H1 (cell line): ENCODE results near the gene PCED1B. TPM values are rescaled to one million over a fixed set of nuclear protein-coding genes. Genes with fewer than 3 reads are reported as not detected.

Experiments used
- CTCF ChIA-PET: fragments of 300-600 bp; sonication (Branson Sonifier 250); formaldehyde crosslinking; loops from one replicate; lab custom pipeline; 2021; ENCODE audit not compliant: partially characterized antibody; lab: Charles Lee
- POLR2A ChIA-PET: fragments of 300-600 bp; sonication (Branson Sonifier 250); formaldehyde crosslinking; loops from one replicate; lab custom pipeline; 2021; ENCODE audit warnings: inconsistent platforms; ENCODE audit not compliant: partially characterized antibody; lab: Charles Lee
- DNase-seq, 2 experiments: peaks; one replicate each; pipeline versions ENCODE4 v3.0.0 to v3.0.0-alpha.2; 2010 to 2022; ENCODE audit warnings: low spot score in 2 of 2, low read depth in 1 of 2, mixed read lengths in 1 of 2
- FAIRE-seq: peaks from 2 replicates; lab custom pipeline; 2011; peaks lifted over from hg19 to GRCh38; lab: Jason Lieb, UNC
- H2AFZ ChIP-seq: 2 replicates; pipeline ENCODE4 v1.8.1; 2012; ENCODE audit warnings: low read length, inconsistent platforms
- H2AK5ac ChIP-seq: 2 replicates; pipeline ENCODE4 v1.6.1; 2013; ENCODE audit warnings: low read depth, low read length
- H2BK120ac ChIP-seq: replicated peaks from 2 replicates; pipeline ENCODE3; 2013; ENCODE audit warnings: low read depth, low read length, inconsistent platforms
- H2BK12ac ChIP-seq: 2 replicates; pipeline ENCODE4 v1.6.1; 2013; ENCODE audit warnings: low read depth, low read length
- H2BK15ac ChIP-seq: 2 replicates; pipeline ENCODE4 v1.6.1; 2013; ENCODE audit warnings: low read length
- H2BK20ac ChIP-seq: 2 replicates; pipeline ENCODE4 v1.6.1; 2013; ENCODE audit warnings: low read length
- H2BK5ac ChIP-seq: 2 replicates; pipeline ENCODE4 v1.6.1; 2013; ENCODE audit warnings: low read depth, low read length
- H3K14ac ChIP-seq: 2 replicates; pipeline ENCODE4 v1.6.1; 2013; ENCODE audit warnings: inconsistent platforms; ENCODE audit not compliant: insufficient read length
- H3K18ac ChIP-seq: 2 replicates; pipeline ENCODE4 v1.6.1; 2013; ENCODE audit warnings: low read length; ENCODE audit errors: extremely low read depth
- H3K23ac ChIP-seq: 2 replicates; pipeline ENCODE4 v1.6.1; 2013; ENCODE audit warnings: inconsistent platforms; ENCODE audit not compliant: insufficient read length
- H3K23me2 ChIP-seq: 2 replicates; pipeline ENCODE4 v1.6.1; 2013; ENCODE audit warnings: low read depth, low read length
- H3K27ac ChIP-seq: 2 replicates; pipeline ENCODE4 v1.6.1; 2011; ENCODE audit warnings: low read depth, low read length, inconsistent platforms
- H3K27me3 ChIP-seq, 4 experiments: replicated peaks in 1 of 4; 1 replicate in 1 of 4; 2 replicates in 3 of 4; pipeline versions ENCODE4 v1.6.1 to v1.8.1; 2011 to 2013; ENCODE audit warnings: low read length in 3 of 4, mild to moderate bottlenecking in 3 of 4, inconsistent platforms in 2 of 4, mixed read lengths in 2 of 4, moderate library complexity in 1 of 4; ENCODE audit not compliant: control insufficient read depth in 3 of 4, insufficient read depth in 3 of 4; ENCODE audit errors: extremely low read depth in 1 of 4
- H3K36me3 ChIP-seq, 4 experiments: 2 replicates each; pipeline versions ENCODE4 v1.6.1 to v1.8.1; 2011 to 2013; ENCODE audit warnings: mild to moderate bottlenecking in 4 of 4, low read length in 3 of 4, moderate library complexity in 2 of 4, control low read depth in 1 of 4, inconsistent platforms in 1 of 4; ENCODE audit not compliant: insufficient read depth in 4 of 4, control insufficient read depth in 2 of 4
- H3K4ac ChIP-seq: replicated peaks from 2 replicates; pipeline ENCODE3; 2013; ENCODE audit warnings: low read length, low read depth, mixed read lengths, inconsistent platforms; ENCODE audit not compliant: insufficient read length
- H3K4me1 ChIP-seq, 4 experiments: replicated peaks in 1 of 4; 1 replicate in 1 of 4; 2 replicates in 3 of 4; pipeline versions ENCODE4 v1.6.1 to v1.8.1; 2011 to 2013; ENCODE audit warnings: low read length in 3 of 4, inconsistent platforms in 2 of 4, mixed read lengths in 1 of 4; ENCODE audit not compliant: insufficient read depth in 4 of 4, control insufficient read depth in 3 of 4
- H3K4me2 ChIP-seq, 2 experiments: 2 replicates each; pipeline versions ENCODE4 v1.6.1 to v1.8.1; 2011 to 2013; ENCODE audit warnings: low read depth in 2 of 2, low read length in 2 of 2, control low read depth in 1 of 2, inconsistent platforms in 1 of 2, mild to moderate bottlenecking in 1 of 2; ENCODE audit not compliant: insufficient read depth in 1 of 2
- H3K4me3 ChIP-seq, 4 experiments: fragments of 200-600, 300-600 bp in 1 of 4; sonication (generic), shearing (Covaris generic), sonication (Bioruptor Twin) in 1 of 4; 2 replicates each; pipeline versions ENCODE4 v1.5.1 to v1.8.1; 2011 to 2016; ENCODE audit warnings: low read length in 4 of 4, low read depth in 3 of 4, control low read depth in 2 of 4, inconsistent platforms in 2 of 4, mild to moderate bottlenecking in 2 of 4, mixed read lengths in 1 of 4, moderate library complexity in 1 of 4; ENCODE audit not compliant: insufficient read depth in 2 of 4; ENCODE audit errors: extremely low read depth in 1 of 4
- H3K56ac ChIP-seq: replicated peaks from 2 replicates; pipeline ENCODE3; 2013; ENCODE audit warnings: low read depth, mild to moderate bottlenecking, mixed read lengths, low read length, inconsistent platforms; ENCODE audit not compliant: insufficient read length
- H3K79me1 ChIP-seq: 2 replicates; pipeline ENCODE4 v1.6.1; 2013; ENCODE audit warnings: low read depth, low read length, control low read depth
- H3K79me2 ChIP-seq, 2 experiments: 2 replicates each; pipeline versions ENCODE4 v1.6.1 to v1.8.1; 2012 to 2013; ENCODE audit warnings: low read length in 2 of 2, mild to moderate bottlenecking in 2 of 2, inconsistent platforms in 1 of 2; ENCODE audit not compliant: insufficient read depth in 2 of 2, control insufficient read depth in 1 of 2
- H3K9ac ChIP-seq, 4 experiments: replicated peaks in 1 of 4; 1 replicate in 1 of 4; 2 replicates in 3 of 4; pipeline versions ENCODE4 v1.6.1 to v1.8.1; 2011 to 2013; ENCODE audit warnings: low read depth in 3 of 4, low read length in 3 of 4, control low read depth in 2 of 4, mild to moderate bottlenecking in 2 of 4, moderate library complexity in 2 of 4, inconsistent platforms in 1 of 4; ENCODE audit errors: extremely low read depth in 1 of 4
- H3K9me3 ChIP-seq, 2 experiments: 2 replicates each; pipeline versions ENCODE4 v1.6.1 to v1.8.1; 2012 to 2013; ENCODE audit warnings: mild to moderate bottlenecking in 2 of 2, moderate library complexity in 2 of 2, control low read depth in 1 of 2, inconsistent platforms in 1 of 2, low read depth in 1 of 2, low read length in 1 of 2, mixed read lengths in 1 of 2; ENCODE audit not compliant: insufficient read depth in 2 of 2
- H4K20me1 ChIP-seq, 2 experiments: replicated peaks in 1 of 2; 2 replicates each; pipeline versions ENCODE3 to v1.8.1; 2011 to 2013; ENCODE audit warnings: inconsistent platforms in 2 of 2, low read length in 2 of 2, mild to moderate bottlenecking in 1 of 2; ENCODE audit not compliant: insufficient read depth in 2 of 2, control insufficient read depth in 1 of 2
- H4K5ac ChIP-seq: 2 replicates; pipeline ENCODE4 v1.6.1; 2013; ENCODE audit warnings: low read length, low read depth, mixed read lengths, inconsistent platforms; ENCODE audit not compliant: insufficient read length
- H4K8ac ChIP-seq: 2 replicates; pipeline ENCODE4 v1.8.0; 2013; ENCODE audit warnings: mild to moderate bottlenecking, moderate library complexity, low read length, inconsistent platforms; ENCODE audit not compliant: insufficient read depth; ENCODE audit errors: extremely low read depth
- H4K91ac ChIP-seq: replicated peaks from 2 replicates; pipeline ENCODE3; 2013; ENCODE audit warnings: low read length, mixed read lengths, inconsistent platforms; ENCODE audit not compliant: insufficient read length
- ASH2L ChIP-seq: fragments of 200-600, 300-600 bp; sonication (generic); IDR thresholded peaks from one replicate; pipeline ENCODE4 v1.7.1; 2017; ENCODE audit warnings: low read length
- RAD21 ChIP-seq, 2 experiments: IDR thresholded peaks in 1 of 2; conservative IDR thresholded peaks in 1 of 2; 2 replicates each; pipeline ENCODE4 v1.6.1; 2011; ENCODE audit warnings: low read depth in 2 of 2, low read length in 2 of 2, improper control_type of control experiment in 1 of 2, inconsistent platforms in 1 of 2, mild to moderate bottlenecking in 1 of 2, moderate library complexity in 1 of 2
- SP1 ChIP-seq: IDR thresholded peaks from 2 replicates; pipeline ENCODE4 v1.6.1; 2011; ENCODE audit warnings: low read depth, low read length
- WGBS, 2 experiments: shearing (Covaris generic) in 1 of 2; methylation state at CpG; one replicate each; pipeline versions ENCODE4 v1.1.6 to v1.1.7; 2013 to 2015; ENCODE audit warnings: low lambda C conversion rate in 2 of 2, mixed read lengths in 2 of 2, inconsistent platforms in 1 of 2, low coverage in 1 of 2, missing lambda C conversion rate in 1 of 2; ENCODE audit not compliant: insufficient replicate concordance in 2 of 2, insufficient coverage in 1 of 2, insufficient read length in 1 of 2; ENCODE audit errors: extremely low coverage in 1 of 2, missing lambda C conversion rate in 1 of 2; 5-methylcytosine and 5-hydroxymethylcytosine counted together
- long read RNA-seq, 2 experiments: library from RNA in 1 of 2; library from capped mRNA in 1 of 2; stranded (forward); transcript quantifications; one replicate each; pipeline ENCODE4 v2.0.0, GENCODE V29; 2021; ENCODE audit warnings: inconsistent platforms in 1 of 2
- polyA minus RNA-seq, 3 experiments: library from RNA; depleted of rRNA, polyadenylated mRNA; stranded (reverse); fragments of >200 nt; gene quantifications; 1 replicate in 2 of 3; 2 replicates in 1 of 3; pipeline ENCODE4 v1.2.3, GENCODE V29; 2011
- polyA plus RNA-seq, 7 experiments: library from polyadenylated mRNA; depleted of rRNA in 3 of 7; stranded (reverse) in 5 of 7; unstranded in 2 of 7; fragments of >200 nt in 5 of 7; fragments of 200-250 nt in 2 of 7; gene quantifications; 1 replicate in 5 of 7; 2 replicates in 1 of 7; 4 replicates in 1 of 7; pipeline versions ENCODE4 v1.2.1 to v1.2.3, GENCODE V29; 2011 to 2013; ENCODE audit warnings: missing spikeins in 2 of 7, mixed read lengths in 2 of 7
- total RNA-seq: library from RNA; stranded (reverse); fragmentation: NEBNext Ultra II Directional; extraction: Animal tissue kit (Norgen Biotek cat#: 25700); gene quantifications from 2 replicates; pipeline ENCODE4 v1.2.1, GENCODE V29; 2021
- TF ChIP-seq, protein P1 (sequence below), 3 experiments: IDR thresholded peaks; 1 replicate in 2 of 3; 2 replicates in 1 of 3; pipeline versions ENCODE4 v1.5.1 to v1.6.1; 2011; ENCODE audit warnings: low read length in 3 of 3, mild to moderate bottlenecking in 3 of 3, inconsistent platforms in 2 of 3, low read depth in 1 of 3, moderate library complexity in 1 of 3; ENCODE audit not compliant: insufficient read depth in 1 of 3; ENCODE audit errors: control extremely low read depth in 1 of 3

PCED1B gene
- total RNA-seq, result 4.7 and 4.9 TPM in 2 replicates
- polyA plus RNA-seq (2011; rRNA removed), result 5.4 and 6.2 TPM in 2 replicates
- polyA plus RNA-seq (2011; cell fraction: cytosol; rRNA removed), result 4.6 TPM
- 7.3 TPM for polyA plus RNA-seq (2011; cell fraction: nucleus; rRNA removed)
- polyA plus RNA-seq (2012, experiment 1 of 2), result 6.9 to 7.6 TPM (median 7.4 TPM) in 4 replicates
- 6.0 TPM for polyA plus RNA-seq (2012, experiment 2 of 2)
- polyA plus RNA-seq (2013, experiment 1 of 2), result 8.0 TPM
- polyA plus RNA-seq (2013, experiment 2 of 2), result 7.5 TPM
- 1.6 and 3.1 TPM in 2 replicates for polyA minus RNA-seq (2011; rRNA and poly(A)+ RNA removed)
- polyA minus RNA-seq (2011; cell fraction: cytosol; rRNA and poly(A)+ RNA removed), result 2.6 TPM
- 1.3 TPM for polyA minus RNA-seq (2011; cell fraction: nucleus; rRNA and poly(A)+ RNA removed)
- long read RNA-seq, experiment 1, partial matches to known transcripts, result 0 of 10 reads
- long read RNA-seq, experiment 1, other reads (novel, unspliced or antisense), result 8 of 10 reads
- long read RNA-seq, experiment 2, partial matches to known transcripts, result 0 of 8 reads
- long read RNA-seq, experiment 2, other reads (novel, unspliced or antisense), result 4 of 8 reads

- no peak within 1 kb of the TSS for H3K9ac ChIP-seq
- peak within 1 kb of the TSS; percentile 47 to 80 (median 67) for H3K4me3 ChIP-seq
- H3K27me3 ChIP-seq, result peaks cover 0 to 23% (median 10%) of the 10 kb centered on the region in 4 experiments; a peak in 6 of 7 replicates
- no peak within 1 kb of the TSS; the same call in 1 of the 2 replicates for H4K8ac ChIP-seq
- peaks cover 13% of the 10 kb centered on the region for H3K23me2 ChIP-seq
- H2BK15ac ChIP-seq, result 0 out of 2 replicates have a peak within 1 kb of the TSS, but pooled peaks have one; percentile 22
- H2BK20ac ChIP-seq, result no peak within 1 kb of the TSS
- peak within 1 kb of the TSS; percentile 80 to 93 for H3K4me2 ChIP-seq
- H3K9me3 ChIP-seq, result no peaks in the 10 kb centered on the region
- H3K27ac ChIP-seq, result no peak within 1 kb of the TSS
- no peak within 1 kb of the TSS for H2AK5ac ChIP-seq
- no peaks in the 10 kb centered on the region for H3K79me2 ChIP-seq
- no peak within 1 kb of the TSS for H3K4ac ChIP-seq
- H2BK5ac ChIP-seq, result no peak within 1 kb of the TSS
- no peaks in the 10 kb centered on the region for H3K79me1 ChIP-seq
- WGBS, 2 experiments, result 0% methylated on average over 17 of the region's 58 CpGs; no CpG with 5 or more reads in 1 of the 2 experiments
- H3K14ac ChIP-seq, result no peak within 1 kb of the TSS
- H3K4me1 ChIP-seq, result peaks cover 0 to 7% (median 1%) of the 10 kb centered on the region in 4 experiments; a peak in 2 of 7 replicates
- no peaks in the 10 kb centered on the region for H4K20me1 ChIP-seq
- ChIA-PET POLR2A (interaction anchor here (1.3 to 2.4 kb wide), 2 partner anchors 9 to 11 kb away, joined by 5 to 6 read pairs; no protein-coding TSS in a partner anchor), CTCF (interaction anchor here (0.9 to 3.3 kb wide), 10 partner anchors 8 to 231 kb away, joined by 3 to 21 read pairs (median 5); no protein-coding TSS in a partner anchor)
- H2BK12ac ChIP-seq, result no peak within 1 kb of the TSS; the same call in 1 of the 2 replicates
- peak within 1 kb of the TSS; percentile 16 for H4K91ac ChIP-seq
- H4K5ac ChIP-seq, result no peak within 1 kb of the TSS
- H2BK120ac ChIP-seq, result no peak within 1 kb of the TSS
- DNase-seq, result peak in 1 of 2 experiments; percentile 67
- H3K23ac ChIP-seq, result no peak within 1 kb of the TSS
- no peak for FAIRE-seq
- TF ChIP-seq, protein P1, sequence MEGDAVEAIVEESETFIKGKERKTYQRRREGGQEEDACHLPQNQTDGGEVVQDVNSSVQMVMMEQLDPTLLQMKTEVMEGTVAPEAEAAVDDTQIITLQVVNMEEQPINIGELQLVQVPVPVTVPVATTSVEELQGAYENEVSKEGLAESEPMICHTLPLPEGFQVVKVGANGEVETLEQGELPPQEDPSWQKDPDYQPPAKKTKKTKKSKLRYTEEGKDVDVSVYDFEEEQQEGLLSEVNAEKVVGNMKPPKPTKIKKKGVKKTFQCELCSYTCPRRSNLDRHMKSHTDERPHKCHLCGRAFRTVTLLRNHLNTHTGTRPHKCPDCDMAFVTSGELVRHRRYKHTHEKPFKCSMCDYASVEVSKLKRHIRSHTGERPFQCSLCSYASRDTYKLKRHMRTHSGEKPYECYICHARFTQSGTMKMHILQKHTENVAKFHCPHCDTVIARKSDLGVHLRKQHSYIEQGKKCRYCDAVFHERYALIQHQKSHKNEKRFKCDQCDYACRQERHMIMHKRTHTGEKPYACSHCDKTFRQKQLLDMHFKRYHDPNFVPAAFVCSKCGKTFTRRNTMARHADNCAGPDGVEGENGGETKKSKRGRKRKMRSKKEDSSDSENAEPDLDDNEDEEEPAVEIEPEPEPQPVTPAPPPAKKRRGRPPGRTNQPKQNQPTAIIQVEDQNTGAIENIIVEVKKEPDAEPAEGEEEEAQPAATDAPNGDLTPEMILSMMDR (IDR thresholded peaks at IDR 0.05; ENCODE audit: control extremely low read depth in 1 of 3, insufficient read depth in 1 of 3, low read depth in 1 of 3, low read length in 3 of 3), result peak; percentile 21 to 44 (median 41)
- TF ChIP-seq SP1, result no peak
- TF ChIP-seq ASH2L, result peak; percentile 4
- TF ChIP-seq RAD21 (IDR thresholded peaks at IDR 0.05 in 1 of 2, conservative IDR thresholded peaks at IDR 0.05 in 1 of 2; ENCODE audit: low read depth in 2 of 2, low read length in 2 of 2), result peak; percentile 60 to 74
- H3K56ac ChIP-seq, result no peak within 1 kb of the TSS
- peak within 1 kb of the TSS; percentile 88 for H2AFZ ChIP-seq
- H3K18ac ChIP-seq, result no peak within 1 kb of the TSS
- H3K36me3 ChIP-seq, result no peaks in the 10 kb centered on the region
These were observed at the start of gene PCED1B, which contains the start of gene AMIGO2 for GRCh38 chr12:47079468-47079980. PCED1B (plus strand) TSS chr12:47079621; CDS start chr12:47235064, 155,443 bp downstream. AMIGO2 (minus strand) TSS chr12:47079959; CDS start chr12:47079002, 957 bp downstream.
